Neuronal stem cell (in vitro differentiated cells): ENCODE data around the gene RTL5.

Source experiments
- DNase-seq: peaks from one replicate; pipeline ENCODE4 v3.0.0-alpha.2; 2013; ENCODE audit warnings: low spot score
- H2AFZ ChIP-seq: one replicate; pipeline ENCODE4 v1.6.1; 2013; ENCODE audit warnings: mild to moderate bottlenecking, low read length, inconsistent platforms
- H2AK5ac ChIP-seq: 2 replicates; pipeline ENCODE4 v1.6.1; 2013; ENCODE audit warnings: low read depth, mild to moderate bottlenecking, inconsistent platforms, low read length, moderate library complexity, mixed read lengths
- H2BK120ac ChIP-seq: 2 replicates; pipeline ENCODE4 v1.6.1; 2013; ENCODE audit warnings: low read depth, mild to moderate bottlenecking, inconsistent platforms, low read length, moderate library complexity, mixed read lengths
- H2BK12ac ChIP-seq: one replicate; pipeline ENCODE4 v1.6.1; 2013; ENCODE audit warnings: low read length, inconsistent platforms
- H2BK15ac ChIP-seq: 2 replicates; pipeline ENCODE4 v1.6.1; 2013; ENCODE audit warnings: mild to moderate bottlenecking, low read length, inconsistent platforms, mixed read lengths
- H2BK5ac ChIP-seq: one replicate; pipeline ENCODE4 v1.6.1; 2013; ENCODE audit warnings: inconsistent platforms, mild to moderate bottlenecking, low read length, moderate library complexity
- H3K14ac ChIP-seq: one replicate; pipeline ENCODE4 v1.6.1; 2013; ENCODE audit warnings: low read length, inconsistent platforms
- H3K18ac ChIP-seq: 2 replicates; pipeline ENCODE4 v1.6.1; 2013; ENCODE audit warnings: low read length, inconsistent platforms
- H3K23ac ChIP-seq: 2 replicates; pipeline ENCODE4 v1.6.1; 2013; ENCODE audit warnings: low read depth, mild to moderate bottlenecking, mixed read lengths, low read length, inconsistent platforms; ENCODE audit not compliant: poor library complexity
- H3K27ac ChIP-seq: replicated peaks from 3 replicates; pipeline ENCODE4 v1.5.1; 2013; ENCODE audit warnings: low read length, inconsistent platforms
- H3K27me3 ChIP-seq, 3 experiments: 2 replicates each; pipeline ENCODE4 v1.6.1; 2013; ENCODE audit warnings: low read length in 3 of 3, mild to moderate bottlenecking in 2 of 3, inconsistent platforms in 1 of 3, low read depth in 1 of 3, mixed read lengths in 1 of 3, moderate library complexity in 1 of 3; ENCODE audit not compliant: control insufficient read depth in 3 of 3, insufficient read depth in 3 of 3
- H3K36me3 ChIP-seq, 2 donors: replicated peaks in 1 of 2; 2 replicates each; pipeline ENCODE4 v1.6.1; 2013; ENCODE audit warnings: low read length in 2 of 2; ENCODE audit not compliant: control insufficient read depth in 2 of 2, insufficient read depth in 2 of 2
- H3K4ac ChIP-seq: 2 replicates; pipeline ENCODE4 v1.6.1; 2013; ENCODE audit warnings: inconsistent platforms, mild to moderate bottlenecking, low read length, moderate library complexity
- H3K4me1 ChIP-seq, 2 donors: 1 replicate in 1 of 2; 2 replicates in 1 of 2; pipeline ENCODE4 v1.6.1; 2013; ENCODE audit warnings: low read length in 2 of 2, low read depth in 1 of 2; ENCODE audit not compliant: control insufficient read depth in 2 of 2, insufficient read depth in 1 of 2
- H3K4me2 ChIP-seq: one replicate; pipeline ENCODE4 v1.6.1; 2013; ENCODE audit warnings: mild to moderate bottlenecking, low read length, inconsistent platforms; ENCODE audit not compliant: insufficient read depth, poor library complexity, severe bottlenecking
- H3K4me3 ChIP-seq, 2 donors: 2 replicates each; pipeline ENCODE4 v1.5.1; 2013; ENCODE audit warnings: low read length in 2 of 2, mild to moderate bottlenecking in 2 of 2, inconsistent platforms in 1 of 2, moderate library complexity in 1 of 2
- H3K79me1 ChIP-seq: one replicate; pipeline ENCODE4 v1.6.1; 2013; ENCODE audit warnings: low read depth, mild to moderate bottlenecking, inconsistent platforms, low read length, moderate library complexity
- H3K9ac ChIP-seq: one replicate; pipeline ENCODE4 v1.6.1; 2013; ENCODE audit warnings: mild to moderate bottlenecking, low read depth, low read length, inconsistent platforms; ENCODE audit not compliant: poor library complexity
- H3K9me3 ChIP-seq, 2 donors: replicated peaks in 1 of 2; 2 replicates each; pipeline versions ENCODE3 to v1.6.1; 2013; ENCODE audit warnings: low read length in 2 of 2, mild to moderate bottlenecking in 2 of 2, inconsistent platforms in 1 of 2, low read depth in 1 of 2, mixed read lengths in 1 of 2, moderate library complexity in 1 of 2; ENCODE audit not compliant: control insufficient read depth in 2 of 2, insufficient read depth in 1 of 2
- H4K8ac ChIP-seq: one replicate; pipeline ENCODE4 v1.6.1; 2013; ENCODE audit warnings: low read depth, mild to moderate bottlenecking, inconsistent platforms, low read length, moderate library complexity
- H4K91ac ChIP-seq: one replicate; pipeline ENCODE4 v1.6.1; 2013; ENCODE audit warnings: low read length, low read depth, mild to moderate bottlenecking, inconsistent platforms; ENCODE audit not compliant: poor library complexity
- WGBS, 2 donors: extraction: QIAGEN DNeasy Blood & Tissue Kit; methylation state at CpG; one replicate each; pipeline ENCODE4 v1.1.7; 2013; ENCODE audit warnings: missing lambda C conversion rate in 2 of 2, mixed read lengths in 1 of 2; ENCODE audit not compliant: insufficient read length in 2 of 2, insufficient replicate concordance in 1 of 2; ENCODE audit errors: extremely low coverage in 2 of 2; 5-methylcytosine and 5-hydroxymethylcytosine counted together

RTL5 gene

GRCh38 chrX:72113461-72113860 lies 18.3 kb downstream of the RTL5 start:
- no CpG with 5 or more reads among the region's 6 CpGs for WGBS, 2 donors
- Histone ChIP-seq H2BK12ac (no peak overlapping the region), H3K4me1 (peaks cover 12 to 16% of the 10 kb centered on the region in 2 donors), H3K4me2 (no peak overlapping the region), H3K23ac (no peak overlapping the region), H3K27ac (no peak overlapping the region), H3K4me3 (no peak overlapping the region), H4K8ac (no peak overlapping the region), H2AFZ (no peak overlapping the region), H2BK5ac (no peak overlapping the region), H2BK120ac (no peak overlapping the region), H2BK15ac (no peak overlapping the region), H3K9ac (no peak overlapping the region), H2AK5ac (no peak overlapping the region), H3K4ac (no peak overlapping the region), H3K18ac (no peak overlapping the region), H3K14ac (no peak overlapping the region), H4K91ac (no peak overlapping the region), H3K79me1 (no peaks in the 10 kb centered on the region), H3K36me3 (peaks cover 0 to 9% of the 10 kb centered on the region in 2 donors), H3K9me3 (peaks cover 0 to 4% of the 10 kb centered on the region in 2 donors), H3K27me3 (peaks cover 0 to 3% (median 0%) of the 10 kb centered on the region in 3 experiments)
- DNase-seq: no peak

- no peak overlapping the region for H3K4me3 ChIP-seq
- H2BK5ac ChIP-seq: no peak overlapping the region
- no peak overlapping the region for H3K4ac ChIP-seq
- H3K14ac ChIP-seq: no peak overlapping the region
- no peaks in the 10 kb centered on the region for H3K79me1 ChIP-seq
- no peak overlapping the region for H3K9ac ChIP-seq
- no peak overlapping the region for H3K18ac ChIP-seq
- no peak overlapping the region for H2AK5ac ChIP-seq
- no peak overlapping the region for H3K23ac ChIP-seq
- no peak overlapping the region for H4K8ac ChIP-seq
- no CpG with 5 or more reads among the region's 11 CpGs for WGBS, 2 donors
- no peak overlapping the region for H2BK12ac ChIP-seq
- H3K27me3 ChIP-seq: peaks cover 0 to 3% (median 0%) of the 10 kb centered on the region in 3 experiments
- no peak for DNase-seq
- H3K4me1 ChIP-seq: peaks cover 12 to 16% of the 10 kb centered on the region in 2 donors
- peaks cover 0 to 7% of the 10 kb centered on the region in 2 donors for H3K36me3 ChIP-seq
- H3K9me3 ChIP-seq: no peaks in the 10 kb centered on the region
- H2BK120ac ChIP-seq: no peak overlapping the region
- H2AFZ ChIP-seq: no peak overlapping the region
- H3K27ac ChIP-seq: no peak overlapping the region
- no peak overlapping the region for H2BK15ac ChIP-seq
- H4K91ac ChIP-seq: no peak overlapping the region
- H3K4me2 ChIP-seq: no peak overlapping the region
These were observed 20.6 kb downstream of the RTL5 start for GRCh38 chrX:72110876-72111708.

GRCh38 chrX:72110051-72110875 lies 21.5 kb downstream of the RTL5 start:
- Histone ChIP-seq H3K36me3 (peaks cover 0 to 7% of the 10 kb centered on the region in 2 donors), H2BK5ac (no peak overlapping the region), H3K4ac (no peak overlapping the region), H3K4me1 (peaks cover 8 to 15% of the 10 kb centered on the region in 2 donors), H2BK120ac (no peak overlapping the region), H4K8ac (no peak overlapping the region), H3K27ac (no peak overlapping the region), H3K4me3 (no peak overlapping the region), H3K9ac (no peak overlapping the region), H2AFZ (no peak overlapping the region), H3K79me1 (no peaks in the 10 kb centered on the region), H2BK15ac (no peak overlapping the region), H3K23ac (no peak overlapping the region), H3K27me3 (peaks cover 0 to 3% (median 0%) of the 10 kb centered on the region in 3 experiments), H4K91ac (no peak overlapping the region), H2AK5ac (no peak overlapping the region), H3K14ac (no peak overlapping the region), H2BK12ac (no peak overlapping the region), H3K9me3 (no peaks in the 10 kb centered on the region), H3K18ac (no peak overlapping the region), H3K4me2 (no peak overlapping the region)
- no CpG with 5 or more reads among the region's 13 CpGs for WGBS, 2 donors
- no peak for DNase-seq

- Histone ChIP-seq H2AFZ (no peak overlapping the region), H3K79me1 (no peaks in the 10 kb centered on the region), H3K27me3 (no peaks in the 10 kb centered on the region), H2BK5ac (no peak overlapping the region), H3K4me1 (peaks cover 0 to 8% of the 10 kb centered on the region in 2 donors), H2BK12ac (no peak overlapping the region), H3K9ac (no peak overlapping the region), H4K91ac (no peak overlapping the region), H3K4ac (no peak overlapping the region), H3K18ac (no peak overlapping the region), H3K36me3 (peaks cover 0 to 8% of the 10 kb centered on the region in 2 donors), H2BK120ac (no peak overlapping the region), H3K23ac (no peak overlapping the region), H3K9me3 (no peaks in the 10 kb centered on the region), H3K4me3 (no peak overlapping the region), H3K4me2 (no peak overlapping the region), H2BK15ac (no peak overlapping the region), H3K27ac (no peak overlapping the region), H3K14ac (no peak overlapping the region), H4K8ac (no peak overlapping the region), H2AK5ac (no peak overlapping the region)
- WGBS, 2 donors: no CpG with 5 or more reads among the region's 10 CpGs
- DNase-seq: no peak
These were observed 23.0 kb downstream of the RTL5 start for GRCh38 chrX:72108666-72109065.
